NCI-H1105 treated with DMSO at 0.1 percent for 48 hours (cell line): Measurements from ENCODE around the gene PRUNE2.
"Not testable (repeated sequence)": the region's sequence is repeated elsewhere in the genome, so short reads cannot be mapped to it uniquely, and the experiment has no call there.

Experiments used
- DNase-seq: peaks from one replicate; lab custom pipeline; 2025; lab: John Stamatoyannopoulos, UW

PRUNE2 gene

GRCh38 chr9:76692458-76693129 lies 213.3 kb downstream of the PRUNE2 start:
- no peak for DNase-seq

GRCh38 chr9:76691517-76692313 lies 214.2 kb downstream of the PRUNE2 start:
- peak; percentile 86 for DNase-seq

- no peak for DNase-seq
Measured at GRCh38 chr9:76690973-76691370, 214.9 kb downstream of the PRUNE2 start.

GRCh38 chr9:76690246-76690972 lies 215.5 kb downstream of the PRUNE2 start:
- no peak for DNase-seq

DNA sequence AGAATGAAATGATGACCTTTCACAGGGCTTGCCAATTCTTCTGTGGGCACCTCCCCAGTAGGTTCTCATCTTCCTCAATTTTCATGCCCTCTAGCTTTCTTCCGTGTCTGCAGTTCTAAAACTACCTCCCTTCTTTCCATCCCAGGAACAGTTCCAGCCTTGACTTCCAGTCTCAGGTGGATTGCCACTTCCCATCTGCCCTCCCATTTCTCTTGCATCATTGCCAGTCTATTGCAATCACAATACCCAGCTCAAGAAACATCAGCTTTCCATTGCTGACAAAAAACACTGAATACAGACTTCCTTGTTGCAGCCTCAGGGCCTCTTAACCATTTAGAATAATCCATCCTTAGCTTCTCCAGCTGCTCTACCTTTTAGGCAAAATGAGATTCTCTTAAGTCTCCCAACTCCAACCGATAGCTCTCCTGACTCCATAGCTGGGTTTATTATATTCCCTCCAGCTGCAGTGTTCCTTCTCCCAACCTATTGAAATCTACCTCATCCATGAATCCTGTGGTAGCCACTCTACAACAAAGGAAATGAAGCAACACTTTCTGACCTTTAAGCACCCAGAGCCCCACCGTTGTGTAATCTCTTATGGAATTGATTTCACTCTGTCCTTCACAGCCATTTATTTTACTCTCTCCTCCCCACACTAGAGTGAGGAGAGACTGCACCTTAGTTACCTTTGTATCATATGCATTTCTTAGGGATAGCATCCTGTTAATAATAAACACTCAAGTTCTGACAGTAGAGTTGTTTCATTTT lies 217.3 kb downstream of the PRUNE2 start:
- no peak for DNase-seq

DNA sequence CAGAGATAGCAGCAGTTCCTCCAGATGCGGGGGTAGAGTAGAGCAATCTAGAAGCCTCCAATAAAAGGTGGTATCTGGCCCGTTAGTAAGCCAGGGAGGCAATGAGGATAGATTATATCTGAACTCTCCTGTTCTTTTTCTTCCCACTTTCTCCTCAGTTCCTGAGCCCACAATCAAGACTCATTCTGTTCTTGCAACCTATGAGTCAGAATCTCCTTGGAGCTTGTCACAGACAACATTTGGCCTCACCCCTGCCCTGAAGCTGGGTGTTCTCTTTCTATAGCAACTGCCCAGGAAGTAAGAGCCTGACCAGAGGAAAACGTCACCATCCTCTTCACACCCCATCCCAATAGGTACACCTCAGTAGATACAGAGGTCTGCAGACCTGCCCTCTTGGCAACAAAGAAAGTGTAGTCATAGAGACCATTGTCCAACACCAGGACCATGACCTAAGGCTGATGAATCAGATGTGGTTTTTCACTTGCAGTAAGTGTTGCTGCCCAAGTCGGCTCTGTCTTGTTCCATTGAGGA lies 218.0 kb downstream of the PRUNE2 start:
- DNase-seq = no peak

- DNase-seq = no peak
Measured at GRCh38 chr9:76686756-76687155, 219.2 kb downstream of the PRUNE2 start.

- DNase-seq = no peak
Measured at GRCh38 chr9:76684213-76684612, 221.7 kb downstream of the PRUNE2 start.

DNA sequence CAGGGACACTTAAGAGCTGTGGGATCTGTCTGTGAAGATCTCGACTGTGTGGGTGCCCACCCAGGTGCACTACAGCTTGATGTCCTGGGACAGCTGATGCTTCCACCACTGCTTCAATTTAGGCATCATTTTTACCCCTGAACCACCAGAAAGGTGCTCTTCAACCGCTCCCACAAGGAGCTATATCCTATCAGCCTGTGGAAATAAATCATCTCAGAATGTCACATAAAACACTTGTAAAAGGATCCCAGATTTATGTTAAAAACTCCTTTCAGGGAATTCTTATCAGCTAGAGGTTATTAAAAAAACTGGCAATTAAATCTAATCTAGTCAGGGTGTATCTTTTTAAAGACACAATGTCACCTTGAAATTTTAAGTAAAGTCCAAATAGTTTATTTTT lies 224.4 kb downstream of the PRUNE2 start:
- DNase-seq = no peak

- DNase-seq = no peak
Measured at GRCh38 chr9:76680716-76681425, 225.0 kb downstream of the PRUNE2 start.

DNA sequence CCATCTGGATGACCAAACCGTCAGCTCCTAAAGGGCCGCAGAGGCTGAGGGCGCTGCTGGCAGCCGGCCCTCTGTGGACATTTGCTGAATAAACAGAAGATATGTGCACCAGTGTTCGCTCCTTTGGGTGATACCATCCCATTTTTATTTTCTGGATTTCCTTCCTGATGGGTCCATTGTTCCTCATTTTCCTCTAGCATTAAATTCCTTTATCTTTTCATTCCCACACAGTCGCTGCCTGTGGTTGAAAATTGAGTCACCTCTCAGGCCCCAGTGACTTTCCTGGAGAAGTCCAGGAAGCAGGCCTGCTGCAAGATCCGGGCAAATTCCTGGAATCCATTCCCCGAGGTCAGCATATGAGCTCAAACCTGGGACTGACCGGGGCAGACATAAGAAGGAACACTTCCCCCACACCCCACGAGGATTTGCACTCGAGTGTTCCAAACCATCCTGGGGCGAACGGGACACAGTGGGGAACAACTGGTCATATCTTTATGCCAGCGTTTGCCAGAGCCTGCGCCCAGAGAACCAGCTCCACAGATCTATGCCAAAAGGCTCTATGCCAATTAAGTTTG lies 228.3 kb downstream of the PRUNE2 start:
- DNase-seq = no peak

- DNase-seq = no peak
Measured at GRCh38 chr9:76676857-76677256, 229.1 kb downstream of the PRUNE2 start.

DNA sequence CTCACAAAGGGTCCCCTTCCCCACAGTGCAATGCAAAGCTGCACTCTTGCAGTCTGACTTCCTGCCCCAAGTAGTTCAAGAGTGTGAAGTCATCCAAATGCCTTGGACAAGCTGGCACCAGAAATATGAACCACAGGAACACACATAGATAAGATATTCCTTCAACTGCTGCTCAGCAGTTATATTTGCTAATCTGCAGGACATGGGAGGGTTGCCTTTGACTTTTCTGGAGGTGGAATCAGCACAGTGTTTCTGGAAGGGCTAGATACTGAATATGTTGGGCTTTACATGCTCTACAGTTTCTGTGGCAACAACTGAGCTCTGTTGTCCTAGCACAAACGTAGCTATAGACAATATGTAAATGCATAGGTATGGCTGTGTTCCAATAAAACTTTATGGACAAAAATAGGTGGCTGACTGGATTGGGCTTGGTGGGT lies 238.4 kb downstream of the PRUNE2 start:
- DNase-seq = no peak

GRCh38 chr9:76665966-76666365 lies 239.9 kb downstream of the PRUNE2 start:
- DNase-seq = not testable (repeated sequence)

DNA sequence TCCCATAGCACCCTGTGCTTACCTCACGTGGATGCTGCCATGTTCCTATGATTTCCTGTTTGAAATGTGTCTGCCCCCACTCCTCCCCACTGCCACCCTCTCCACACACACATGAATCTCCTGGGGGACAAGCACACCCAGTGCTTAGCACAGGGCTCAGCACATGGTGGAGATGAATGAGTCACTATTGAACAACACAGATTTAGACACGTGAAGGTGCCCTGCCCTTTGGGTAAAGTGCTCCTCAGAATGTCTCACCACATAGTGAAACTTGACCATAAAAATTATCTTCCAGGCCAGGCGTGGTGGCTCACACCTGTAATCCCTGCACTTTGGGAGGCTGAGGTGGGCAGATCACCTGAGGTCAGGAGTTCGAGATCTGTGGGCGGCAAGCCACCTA lies 240.5 kb downstream of the PRUNE2 start:
- DNase-seq = no peak

- DNase-seq = no peak
Measured at GRCh38 chr9:76664120-76664519, 241.8 kb downstream of the PRUNE2 start.

GRCh38 chr9:76662476-76663281 lies 243.2 kb downstream of the PRUNE2 start:
- peak; percentile 83 for DNase-seq

DNA sequence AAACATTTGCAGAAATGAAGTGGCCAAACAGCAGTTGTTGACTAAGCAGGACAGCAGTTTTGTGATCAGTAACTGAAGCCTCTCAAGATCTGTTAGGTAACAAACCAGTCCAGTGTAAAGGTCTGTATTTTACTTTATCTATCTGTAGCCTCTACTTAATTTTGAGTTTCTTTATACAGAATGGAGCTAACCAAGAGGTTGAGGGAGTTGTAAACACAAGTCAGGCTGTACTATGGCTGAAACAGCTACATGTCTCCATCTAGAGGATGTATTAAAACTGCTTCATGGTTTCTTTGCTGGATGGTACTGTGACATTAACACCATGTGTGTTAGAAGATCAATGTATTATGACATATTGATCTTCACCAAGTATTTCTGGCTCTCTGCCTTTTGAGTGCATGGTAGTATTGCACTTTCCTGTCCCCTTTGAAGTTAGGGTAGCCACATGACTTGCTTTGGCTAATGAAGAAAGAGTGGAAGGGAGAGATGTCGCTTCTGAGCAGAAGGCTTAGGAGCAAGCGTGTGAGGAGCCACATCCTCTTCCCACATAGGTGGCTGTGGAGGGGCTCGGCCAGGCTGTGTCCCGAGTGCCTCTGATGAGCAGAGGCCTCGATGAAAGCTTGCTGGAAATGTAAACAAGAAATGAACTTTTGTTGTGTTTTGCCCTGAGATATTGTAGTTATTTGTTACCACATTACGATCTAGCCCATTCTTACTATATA lies 247.2 kb downstream of the PRUNE2 start:
- DNase-seq = peak; percentile 35

DNA sequence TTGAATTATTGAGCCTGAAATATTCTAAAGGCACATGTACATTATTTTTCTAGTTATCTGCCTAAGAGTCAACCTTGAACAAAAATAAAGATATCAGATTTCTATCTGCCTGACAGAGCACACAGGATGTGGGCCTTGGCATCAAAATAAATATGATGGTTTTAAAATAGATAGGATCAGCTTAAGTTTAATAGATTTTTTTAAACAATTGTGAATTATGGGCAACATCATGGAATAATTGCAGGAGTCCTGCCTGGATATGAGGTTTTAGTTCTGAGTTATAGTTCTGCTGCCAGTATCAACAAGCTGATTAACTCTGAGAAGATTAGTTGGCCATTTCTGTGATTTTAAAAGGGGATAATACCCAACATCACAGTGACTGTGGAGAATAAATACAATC lies 248.6 kb downstream of the PRUNE2 start:
- no peak for DNase-seq
